ENCODE measurements around the gene HOXD1.

HOXD1 gene

GRCh38 chr2:176193048-176193447, 4.6 kb downstream of the HOXD1 start:
- no peak for TF ChIP-seq CTCF (IDR thresholded peaks at IDR 0.05; ENCODE audit: insufficient read depth, low read length, poor library complexity, severe bottlenecking)
- Histone ChIP-seq H3K4me3 (replicated peaks; ENCODE audit: low read depth, low read length) (no peak overlapping the region), H3K27me3 (replicated peaks; ENCODE audit: control insufficient read depth, insufficient read depth, low read length) (no peaks in the 10 kb centered on the region; the same call in 1 of the 2 replicates), H3K36me3 (ENCODE audit: control insufficient read depth, insufficient read depth, low read length) (no peaks in the 10 kb centered on the region)
- DNase-seq (ENCODE audit: extremely low read depth, insufficient read length): no peak

GRCh38 chr2:176199902-176200301, 11.4 kb downstream of the HOXD1 start:
- Histone ChIP-seq H3K36me3 (ENCODE audit: control insufficient read depth, insufficient read depth, low read length) (no peaks in the 10 kb centered on the region), H3K27me3 (replicated peaks; ENCODE audit: control insufficient read depth, insufficient read depth, low read length) (no peaks in the 10 kb centered on the region)
- DNase-seq (ENCODE audit: extremely low read depth, insufficient read length): no peak

GRCh38 chr2:176200971-176201370, 12.5 kb downstream of the HOXD1 start:
- H3K4me3 ChIP-seq (replicated peaks; ENCODE audit: low read depth, low read length): no peak overlapping the region
- no peaks in the 10 kb centered on the region for H3K27me3 ChIP-seq (replicated peaks; ENCODE audit: control insufficient read depth, insufficient read depth, low read length)
- DNase-seq (ENCODE audit: extremely low read depth, insufficient read length): no peak
- TF ChIP-seq CTCF (IDR thresholded peaks at IDR 0.05; ENCODE audit: insufficient read depth, low read length, poor library complexity, severe bottlenecking): no peak
- H3K36me3 ChIP-seq (ENCODE audit: control insufficient read depth, insufficient read depth, low read length): no peaks in the 10 kb centered on the region

More at GRCh38 chr2:176199902-176200301, 11.4 kb downstream of the HOXD1 start:
- no peak for TF ChIP-seq CTCF (IDR thresholded peaks at IDR 0.05; ENCODE audit: insufficient read depth, low read length, poor library complexity, severe bottlenecking)
- no peak overlapping the region for H3K4me3 ChIP-seq (replicated peaks; ENCODE audit: low read depth, low read length)

GRCh38 chr2:176202491-176202890, 14.0 kb downstream of the HOXD1 start:
- no peak for TF ChIP-seq CTCF (IDR thresholded peaks at IDR 0.05; ENCODE audit: insufficient read depth, low read length, poor library complexity, severe bottlenecking)
- Histone ChIP-seq H3K27me3 (replicated peaks; ENCODE audit: control insufficient read depth, insufficient read depth, low read length) (no peaks in the 10 kb centered on the region), H3K36me3 (ENCODE audit: control insufficient read depth, insufficient read depth, low read length) (no peaks in the 10 kb centered on the region), H3K4me3 (replicated peaks; ENCODE audit: low read depth, low read length) (no peak overlapping the region)
- no peak for DNase-seq (ENCODE audit: extremely low read depth, insufficient read length)

GRCh38 chr2:176205126-176205525, 16.7 kb downstream of the HOXD1 start:
- TF ChIP-seq CTCF (IDR thresholded peaks at IDR 0.05; ENCODE audit: insufficient read depth, low read length, poor library complexity, severe bottlenecking): no peak
- no peaks in the 10 kb centered on the region for H3K27me3 ChIP-seq (replicated peaks; ENCODE audit: control insufficient read depth, insufficient read depth, low read length)
- H3K4me3 ChIP-seq (replicated peaks; ENCODE audit: low read depth, low read length): no peak overlapping the region
- DNase-seq (ENCODE audit: extremely low read depth, insufficient read length): no peak
- no peaks in the 10 kb centered on the region for H3K36me3 ChIP-seq (ENCODE audit: control insufficient read depth, insufficient read depth, low read length)

GRCh38 chr2:176206136-176206535, 17.7 kb downstream of the HOXD1 start:
- DNase-seq (ENCODE audit: extremely low read depth, insufficient read length): no peak
- no peak for TF ChIP-seq CTCF (IDR thresholded peaks at IDR 0.05; ENCODE audit: insufficient read depth, low read length, poor library complexity, severe bottlenecking)
- Histone ChIP-seq H3K4me3 (replicated peaks; ENCODE audit: low read depth, low read length) (no peak overlapping the region), H3K27me3 (replicated peaks; ENCODE audit: control insufficient read depth, insufficient read depth, low read length) (no peaks in the 10 kb centered on the region), H3K36me3 (ENCODE audit: control insufficient read depth, insufficient read depth, low read length) (no peaks in the 10 kb centered on the region)

All from GM06990 (cell line).